ENCODE results near the gene MOAP1.

DNA sequence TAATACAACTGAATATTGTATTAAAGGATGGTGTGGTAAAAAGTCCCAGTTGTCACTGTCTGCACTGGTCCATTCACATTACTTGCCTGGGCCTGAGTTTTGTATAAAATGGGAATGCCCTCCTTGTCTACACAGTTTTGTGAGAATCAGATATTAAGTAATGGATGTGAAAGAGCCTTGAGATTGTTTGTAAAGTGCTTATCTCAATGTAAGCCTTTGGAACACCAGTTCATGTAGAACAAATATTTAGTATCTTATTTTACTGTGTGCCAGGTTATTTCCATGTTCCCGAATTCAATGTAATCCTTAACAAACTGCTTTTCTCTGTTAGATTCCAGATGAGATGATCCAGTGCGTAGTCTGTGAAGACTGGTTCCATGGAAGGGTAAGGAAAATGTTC, 29.9 kb upstream of the MOAP1 start:
- TF ChIP-seq, protein P1, sequence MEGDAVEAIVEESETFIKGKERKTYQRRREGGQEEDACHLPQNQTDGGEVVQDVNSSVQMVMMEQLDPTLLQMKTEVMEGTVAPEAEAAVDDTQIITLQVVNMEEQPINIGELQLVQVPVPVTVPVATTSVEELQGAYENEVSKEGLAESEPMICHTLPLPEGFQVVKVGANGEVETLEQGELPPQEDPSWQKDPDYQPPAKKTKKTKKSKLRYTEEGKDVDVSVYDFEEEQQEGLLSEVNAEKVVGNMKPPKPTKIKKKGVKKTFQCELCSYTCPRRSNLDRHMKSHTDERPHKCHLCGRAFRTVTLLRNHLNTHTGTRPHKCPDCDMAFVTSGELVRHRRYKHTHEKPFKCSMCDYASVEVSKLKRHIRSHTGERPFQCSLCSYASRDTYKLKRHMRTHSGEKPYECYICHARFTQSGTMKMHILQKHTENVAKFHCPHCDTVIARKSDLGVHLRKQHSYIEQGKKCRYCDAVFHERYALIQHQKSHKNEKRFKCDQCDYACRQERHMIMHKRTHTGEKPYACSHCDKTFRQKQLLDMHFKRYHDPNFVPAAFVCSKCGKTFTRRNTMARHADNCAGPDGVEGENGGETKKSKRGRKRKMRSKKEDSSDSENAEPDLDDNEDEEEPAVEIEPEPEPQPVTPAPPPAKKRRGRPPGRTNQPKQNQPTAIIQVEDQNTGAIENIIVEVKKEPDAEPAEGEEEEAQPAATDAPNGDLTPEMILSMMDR (IDR thresholded peaks at IDR 0.05; ENCODE audit: insufficient read depth, low read depth, low read length): no peak
- no peak for TF ChIP-seq EZH2 (IDR thresholded peaks at IDR 0.05; ENCODE audit: insufficient read depth, low read length)

Data from astrocyte (in vitro differentiated cells and primary cell).